DOHH2 (cell line): ENCODE measurements around the gene RPP25.

Experiments used
- CTCF ChIP-seq: fragments of 200-600 bp; sonication (generic); IDR thresholded peaks from one replicate; pipeline ENCODE4 v1.5.1; 2014; ENCODE audit warnings: antibody characterized with exemption, mild to moderate bottlenecking, low read depth, low read length; ENCODE audit not compliant: poor library complexity, severe bottlenecking
- EZH2phosphoT487 ChIP-seq: fragments of 200-600 bp; sonication (generic); IDR thresholded peaks from 2 replicates; pipeline ENCODE4 v1.6.1; 2017; ENCODE audit warnings: borderline replicate concordance, mild to moderate bottlenecking, antibody characterized with exemption, low read length, moderate library complexity, mixed read lengths

GRCh38 chr15:74937590-74938371 lies 18.8 kb downstream of the RPP25 start, which contains the start of gene COX5A:
- TF ChIP-seq EZH2phosphoT487 (no peak), CTCF (no peak)
